ENCODE results near the gene WNT2B.
A peak's percentile ranks its signal among the peaks of the same experiment; 100 is the strongest.

The WNT2B gene

DNA sequence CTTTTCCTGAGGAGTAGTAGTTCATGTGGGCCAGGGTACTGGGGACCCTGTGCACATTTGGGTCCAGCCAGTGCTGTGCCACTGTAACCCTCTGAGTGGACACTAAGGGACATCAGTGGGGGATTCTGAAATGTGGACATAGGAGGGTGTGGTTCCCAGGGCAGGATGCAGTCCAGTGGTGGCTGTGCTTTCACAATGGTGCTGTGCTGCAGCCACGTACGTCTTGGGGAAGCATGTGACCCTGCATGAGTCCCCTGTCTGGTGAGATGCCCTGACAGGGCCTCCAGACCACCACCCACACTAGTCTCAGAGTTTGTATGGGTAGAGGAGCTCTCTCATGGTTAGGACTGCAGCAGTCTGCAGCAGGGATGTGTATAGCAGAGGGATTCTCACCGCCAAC is 37.8 kb upstream of the WNT2B start:
- no peak overlapping the region for H2BK5ac ChIP-seq (ENCODE audit: low read depth, low read length, poor library complexity, severe bottlenecking)
- H3K27me3 ChIP-seq (ENCODE audit: control insufficient read depth in 1 of 2, insufficient read depth in 1 of 2, low read length in 2 of 2) = no peaks in the 10 kb centered on the region
- H3K9ac ChIP-seq (ENCODE audit: low read length) = no peak overlapping the region
- H3K4ac ChIP-seq (ENCODE audit: low read depth in 1 of 2, low read length in 2 of 2) = no peak overlapping the region
- no peak overlapping the region for H3K23ac ChIP-seq (ENCODE audit: low read length in 2 of 2)
- H3K4me3 ChIP-seq (ENCODE audit: insufficient read depth in 1 of 2, low read depth in 1 of 2, low read length in 2 of 2) = no peak overlapping the region
- H3K36me3 ChIP-seq (ENCODE audit: control insufficient read depth in 1 of 2, insufficient read depth in 2 of 2, low read depth in 1 of 2, low read length in 2 of 2) = no peaks in the 10 kb centered on the region
- H3K79me1 ChIP-seq (replicated peaks; ENCODE audit: low read length, poor library complexity, severe bottlenecking) = no peaks in the 10 kb centered on the region
- no peak overlapping the region for H2BK120ac ChIP-seq (ENCODE audit: low read depth, low read length)
- no peak overlapping the region for H2AFZ ChIP-seq (ENCODE audit: low read depth, low read length)
- H3K4me1 ChIP-seq (ENCODE audit: control insufficient read depth, insufficient read depth, low read depth, low read length) = peaks cover 4% of the 10 kb centered on the region
- H4K8ac ChIP-seq (ENCODE audit: low read length) = peak overlapping the region; percentile 75
- 75% methylated on average over 2 of the region's 3 CpGs for WGBS
- DNase-seq = no peak
- H2AK5ac ChIP-seq (ENCODE audit: low read length, severe bottlenecking) = no peak overlapping the region
- H3K27ac ChIP-seq (ENCODE audit: low read length, poor library complexity, severe bottlenecking) = no peak overlapping the region
- peaks cover 3% of the 10 kb centered on the region for H3K9me3 ChIP-seq (ENCODE audit: control insufficient read depth, low read length)
- H2BK15ac ChIP-seq (ENCODE audit: low read depth, poor library complexity, severe bottlenecking) = no peak overlapping the region
- no peak overlapping the region for H3K4me2 ChIP-seq (ENCODE audit: low read length, poor library complexity, severe bottlenecking)
- peak overlapping the region; percentile 25 for H4K91ac ChIP-seq (ENCODE audit: low read length)
- no peak overlapping the region for H3K18ac ChIP-seq (ENCODE audit: low read depth in 1 of 2, low read length in 2 of 2)
- H3K14ac ChIP-seq (ENCODE audit: low read length in 2 of 2) = no peak overlapping the region
- H2BK12ac ChIP-seq (ENCODE audit: low read length in 2 of 2) = no peak overlapping the region

DNA sequence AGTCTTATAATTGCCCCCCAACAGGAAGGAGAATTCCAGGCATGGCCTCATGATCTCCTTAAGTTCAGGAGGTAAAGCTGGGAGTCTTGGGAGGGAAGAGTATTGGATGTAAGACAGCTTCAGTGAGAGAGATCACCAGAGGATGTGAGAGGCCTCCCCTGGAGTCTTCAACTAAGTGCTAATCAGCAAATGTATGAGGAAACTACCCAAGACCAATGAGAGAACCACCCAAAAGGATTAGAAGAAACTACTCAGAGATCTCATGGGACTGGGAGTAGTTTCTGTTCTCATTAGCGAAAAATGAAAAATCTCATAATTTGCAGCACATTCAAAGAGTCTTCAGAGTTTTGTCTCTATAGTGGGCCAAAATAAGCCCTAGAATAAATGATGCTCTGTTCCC is 36.6 kb upstream of the WNT2B start:
- Histone ChIP-seq H3K9me3 (ENCODE audit: control insufficient read depth, low read length) (peaks cover 15% of the 10 kb centered on the region), H3K27ac (ENCODE audit: low read length, poor library complexity, severe bottlenecking) (no peak overlapping the region), H4K8ac (ENCODE audit: low read length) (no peak overlapping the region), H2BK5ac (ENCODE audit: low read depth, low read length, poor library complexity, severe bottlenecking) (no peak overlapping the region), H4K91ac (ENCODE audit: low read length) (no peak overlapping the region), H3K4me3 (ENCODE audit: insufficient read depth in 1 of 2, low read depth in 1 of 2, low read length in 2 of 2) (no peak overlapping the region), H3K18ac (ENCODE audit: low read depth in 1 of 2, low read length in 2 of 2) (no peak overlapping the region), H3K4me2 (ENCODE audit: low read length, poor library complexity, severe bottlenecking) (no peak overlapping the region), H2BK15ac (ENCODE audit: low read depth, poor library complexity, severe bottlenecking) (no peak overlapping the region), H3K9ac (ENCODE audit: low read length) (no peak overlapping the region), H3K14ac (ENCODE audit: low read length in 2 of 2) (no peak overlapping the region), H2BK120ac (ENCODE audit: low read depth, low read length) (no peak overlapping the region), H3K4ac (ENCODE audit: low read depth in 1 of 2, low read length in 2 of 2) (no peak overlapping the region), H3K79me1 (replicated peaks; ENCODE audit: low read length, poor library complexity, severe bottlenecking) (no peaks in the 10 kb centered on the region), H3K27me3 (ENCODE audit: control insufficient read depth in 1 of 2, insufficient read depth in 1 of 2, low read length in 2 of 2) (no peaks in the 10 kb centered on the region), H3K4me1 (ENCODE audit: control insufficient read depth, insufficient read depth, low read depth, low read length) (no peaks in the 10 kb centered on the region), H3K36me3 (ENCODE audit: control insufficient read depth in 1 of 2, insufficient read depth in 2 of 2, low read depth in 1 of 2, low read length in 2 of 2) (peaks cover 0 to 4% of the 10 kb centered on the region in 2 experiments), H2AK5ac (ENCODE audit: low read length, severe bottlenecking) (no peak overlapping the region), H3K23ac (ENCODE audit: low read length in 2 of 2) (no peak overlapping the region), H2BK12ac (ENCODE audit: low read length in 2 of 2) (no peak overlapping the region), H2AFZ (ENCODE audit: low read depth, low read length) (no peak overlapping the region)
- WGBS = no CpG with 5 or more reads among the region's 1 CpG
- no peak for DNase-seq

DNA sequence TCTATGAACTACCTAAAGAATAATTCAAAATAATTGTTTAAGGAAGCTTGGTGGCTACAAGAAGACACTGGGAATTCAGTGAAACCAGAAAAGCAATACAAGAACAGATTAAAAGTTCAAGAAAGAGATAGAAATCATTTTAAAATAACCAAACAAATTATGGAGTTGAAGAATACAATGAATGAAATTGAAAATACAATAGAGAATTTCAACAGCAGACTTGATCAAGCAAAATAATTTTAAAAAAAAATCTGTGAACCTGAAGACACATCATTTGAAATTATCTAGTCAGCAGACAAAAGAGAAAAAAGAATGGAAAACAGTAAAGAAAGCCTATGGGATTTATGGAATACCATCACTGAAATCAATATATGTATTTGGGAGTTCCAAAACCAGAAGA is 31.2 kb upstream of the WNT2B start:
- H3K23ac ChIP-seq (ENCODE audit: low read length in 2 of 2) = no peak overlapping the region
- no peak overlapping the region for H2BK12ac ChIP-seq (ENCODE audit: low read length in 2 of 2)
- H3K27ac ChIP-seq (ENCODE audit: low read length, poor library complexity, severe bottlenecking) = no peak overlapping the region
- H2AK5ac ChIP-seq (ENCODE audit: low read length, severe bottlenecking) = no peak overlapping the region
- DNase-seq = no peak
- peaks cover 39% of the 10 kb centered on the region for H3K9me3 ChIP-seq (ENCODE audit: control insufficient read depth, low read length)
- no peaks in the 10 kb centered on the region for H3K27me3 ChIP-seq (ENCODE audit: control insufficient read depth in 1 of 2, insufficient read depth in 1 of 2, low read length in 2 of 2)
- H3K4me2 ChIP-seq (ENCODE audit: low read length, poor library complexity, severe bottlenecking) = no peak overlapping the region
- H4K8ac ChIP-seq (ENCODE audit: low read length) = no peak overlapping the region
- no peak overlapping the region for H3K18ac ChIP-seq (ENCODE audit: low read depth in 1 of 2, low read length in 2 of 2)
- no peak overlapping the region for H2BK15ac ChIP-seq (ENCODE audit: low read depth, poor library complexity, severe bottlenecking)
- no peak overlapping the region for H3K14ac ChIP-seq (ENCODE audit: low read length in 2 of 2)
- H3K4ac ChIP-seq (ENCODE audit: low read depth in 1 of 2, low read length in 2 of 2) = no peak overlapping the region
- no peak overlapping the region for H2AFZ ChIP-seq (ENCODE audit: low read depth, low read length)
- H3K79me1 ChIP-seq (replicated peaks; ENCODE audit: low read length, poor library complexity, severe bottlenecking) = no peaks in the 10 kb centered on the region
- H3K9ac ChIP-seq (ENCODE audit: low read length) = no peak overlapping the region
- no peak overlapping the region for H3K4me3 ChIP-seq (ENCODE audit: insufficient read depth in 1 of 2, low read depth in 1 of 2, low read length in 2 of 2)
- H3K36me3 ChIP-seq (ENCODE audit: control insufficient read depth in 1 of 2, insufficient read depth in 2 of 2, low read depth in 1 of 2, low read length in 2 of 2) = peaks cover 0 to 4% of the 10 kb centered on the region in 2 experiments
- no peak overlapping the region for H4K91ac ChIP-seq (ENCODE audit: low read length)
- no peak overlapping the region for H2BK5ac ChIP-seq (ENCODE audit: low read depth, low read length, poor library complexity, severe bottlenecking)
- no peaks in the 10 kb centered on the region for H3K4me1 ChIP-seq (ENCODE audit: control insufficient read depth, insufficient read depth, low read depth, low read length)
- no peak overlapping the region for H2BK120ac ChIP-seq (ENCODE audit: low read depth, low read length)

DNA sequence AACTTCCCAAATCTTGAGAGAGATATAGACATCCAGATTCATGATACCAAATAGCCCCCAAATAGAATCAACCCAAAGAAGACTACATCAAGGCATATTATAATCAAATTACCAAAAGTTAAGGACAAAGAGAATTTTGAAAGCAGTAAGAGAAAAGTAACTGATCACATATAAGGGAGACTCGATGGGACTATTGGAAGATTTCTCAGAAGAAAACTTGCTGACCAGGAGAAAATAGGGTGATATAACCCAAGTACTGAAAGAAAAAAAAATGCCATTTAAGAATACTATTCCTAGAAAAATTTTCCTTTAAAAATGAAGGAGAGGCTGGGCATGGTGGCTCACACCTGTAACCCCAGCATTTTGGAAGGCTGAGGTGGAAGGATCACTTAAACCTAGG is 30.5 kb upstream of the WNT2B start:
- H3K4me2 ChIP-seq (ENCODE audit: low read length, poor library complexity, severe bottlenecking) = no peak overlapping the region
- no peaks in the 10 kb centered on the region for H3K27me3 ChIP-seq (ENCODE audit: control insufficient read depth in 1 of 2, insufficient read depth in 1 of 2, low read length in 2 of 2)
- no peak overlapping the region for H4K91ac ChIP-seq (ENCODE audit: low read length)
- no peak overlapping the region for H4K8ac ChIP-seq (ENCODE audit: low read length)
- no peak overlapping the region for H3K18ac ChIP-seq (ENCODE audit: low read depth in 1 of 2, low read length in 2 of 2)
- H3K27ac ChIP-seq (ENCODE audit: low read length, poor library complexity, severe bottlenecking) = no peak overlapping the region
- H3K4ac ChIP-seq (ENCODE audit: low read depth in 1 of 2, low read length in 2 of 2) = no peak overlapping the region
- H2BK15ac ChIP-seq (ENCODE audit: low read depth, poor library complexity, severe bottlenecking) = no peak overlapping the region
- H3K9me3 ChIP-seq (ENCODE audit: control insufficient read depth, low read length) = peaks cover 39% of the 10 kb centered on the region
- H3K79me1 ChIP-seq (replicated peaks; ENCODE audit: low read length, poor library complexity, severe bottlenecking) = no peaks in the 10 kb centered on the region
- no peak for DNase-seq
- H3K23ac ChIP-seq (ENCODE audit: low read length in 2 of 2) = no peak overlapping the region
- no peak overlapping the region for H2AFZ ChIP-seq (ENCODE audit: low read depth, low read length)
- 100% methylated on average over 1 of the region's 1 CpG for WGBS
- no peak overlapping the region for H3K4me3 ChIP-seq (ENCODE audit: insufficient read depth in 1 of 2, low read depth in 1 of 2, low read length in 2 of 2)
- H2BK120ac ChIP-seq (ENCODE audit: low read depth, low read length) = no peak overlapping the region
- no peak overlapping the region for H2BK12ac ChIP-seq (ENCODE audit: low read length in 2 of 2)
- no peak overlapping the region for H3K14ac ChIP-seq (ENCODE audit: low read length in 2 of 2)
- H3K9ac ChIP-seq (ENCODE audit: low read length) = no peak overlapping the region
- H2BK5ac ChIP-seq (ENCODE audit: low read depth, low read length, poor library complexity, severe bottlenecking) = no peak overlapping the region
- peaks cover 0 to 4% of the 10 kb centered on the region in 2 experiments for H3K36me3 ChIP-seq (ENCODE audit: control insufficient read depth in 1 of 2, insufficient read depth in 2 of 2, low read depth in 1 of 2, low read length in 2 of 2)
- no peaks in the 10 kb centered on the region for H3K4me1 ChIP-seq (ENCODE audit: control insufficient read depth, insufficient read depth, low read depth, low read length)
- no peak overlapping the region for H2AK5ac ChIP-seq (ENCODE audit: low read length, severe bottlenecking)

All from mesenchymal stem cell (in vitro differentiated cells and primary cell).